ENCODE results near the gene HTR3C.
"Not testable (repeated sequence)": the region's sequence is repeated elsewhere in the genome, so short reads cannot be mapped to it uniquely, and the experiment has no call there.

- not testable (repeated sequence) for TF ChIP-seq CTCF, POLR2A (IDR thresholded peaks at IDR 0.05)
These were observed 14.5 kb upstream of the HTR3C start for GRCh38 chr3:184038307-184038706.

Measured in right lobe of liver (tissue), 4 donors.